ENCODE results near the gene AP1B1.

The AP1B1 gene

GRCh38 chr22:29312218-29313125 is 75.9 kb downstream of the AP1B1 start:
- TF ChIP-seq, protein P1, sequence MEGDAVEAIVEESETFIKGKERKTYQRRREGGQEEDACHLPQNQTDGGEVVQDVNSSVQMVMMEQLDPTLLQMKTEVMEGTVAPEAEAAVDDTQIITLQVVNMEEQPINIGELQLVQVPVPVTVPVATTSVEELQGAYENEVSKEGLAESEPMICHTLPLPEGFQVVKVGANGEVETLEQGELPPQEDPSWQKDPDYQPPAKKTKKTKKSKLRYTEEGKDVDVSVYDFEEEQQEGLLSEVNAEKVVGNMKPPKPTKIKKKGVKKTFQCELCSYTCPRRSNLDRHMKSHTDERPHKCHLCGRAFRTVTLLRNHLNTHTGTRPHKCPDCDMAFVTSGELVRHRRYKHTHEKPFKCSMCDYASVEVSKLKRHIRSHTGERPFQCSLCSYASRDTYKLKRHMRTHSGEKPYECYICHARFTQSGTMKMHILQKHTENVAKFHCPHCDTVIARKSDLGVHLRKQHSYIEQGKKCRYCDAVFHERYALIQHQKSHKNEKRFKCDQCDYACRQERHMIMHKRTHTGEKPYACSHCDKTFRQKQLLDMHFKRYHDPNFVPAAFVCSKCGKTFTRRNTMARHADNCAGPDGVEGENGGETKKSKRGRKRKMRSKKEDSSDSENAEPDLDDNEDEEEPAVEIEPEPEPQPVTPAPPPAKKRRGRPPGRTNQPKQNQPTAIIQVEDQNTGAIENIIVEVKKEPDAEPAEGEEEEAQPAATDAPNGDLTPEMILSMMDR (IDR thresholded peaks at IDR 0.05; ENCODE audit: control insufficient read depth, insufficient read depth, low read depth, low read length, missing control alignments): no peak
- no peak for DNase-seq (ENCODE audit: low read depth)

GRCh38 chr22:29311464-29312217 is 76.7 kb downstream of the AP1B1 start:
- DNase-seq (ENCODE audit: low read depth): no peak
- H3K4me3 ChIP-seq (ENCODE audit: control insufficient read depth, low read depth, low read length): no peak overlapping the region; the same call in 1 of the 2 replicates
- TF ChIP-seq, protein P1 (IDR thresholded peaks at IDR 0.05; ENCODE audit: control insufficient read depth, insufficient read depth, low read depth, low read length, missing control alignments): no peak

More at GRCh38 chr22:29312218-29313125, 75.9 kb downstream of the AP1B1 start:
- no peak overlapping the region for H3K4me3 ChIP-seq (ENCODE audit: control insufficient read depth, low read depth, low read length)

GRCh38 chr22:29310863-29311339 is 77.5 kb downstream of the AP1B1 start:
- TF ChIP-seq, protein P1 (IDR thresholded peaks at IDR 0.05; ENCODE audit: control insufficient read depth, insufficient read depth, low read depth, low read length, missing control alignments): no peak
- DNase-seq (ENCODE audit: low read depth): peak; percentile 89
- no peak overlapping the region; the same call in 1 of the 2 replicates for H3K4me3 ChIP-seq (ENCODE audit: control insufficient read depth, low read depth, low read length)

- H3K4me3 ChIP-seq (ENCODE audit: control insufficient read depth, low read depth, low read length): no peak overlapping the region
- DNase-seq (ENCODE audit: low read depth): no peak
- TF ChIP-seq, protein P1 (IDR thresholded peaks at IDR 0.05; ENCODE audit: control insufficient read depth, insufficient read depth, low read depth, low read length, missing control alignments): no peak
Observed at GRCh38 chr22:29310065-29310862, 78.1 kb downstream of the AP1B1 start.

DNA sequence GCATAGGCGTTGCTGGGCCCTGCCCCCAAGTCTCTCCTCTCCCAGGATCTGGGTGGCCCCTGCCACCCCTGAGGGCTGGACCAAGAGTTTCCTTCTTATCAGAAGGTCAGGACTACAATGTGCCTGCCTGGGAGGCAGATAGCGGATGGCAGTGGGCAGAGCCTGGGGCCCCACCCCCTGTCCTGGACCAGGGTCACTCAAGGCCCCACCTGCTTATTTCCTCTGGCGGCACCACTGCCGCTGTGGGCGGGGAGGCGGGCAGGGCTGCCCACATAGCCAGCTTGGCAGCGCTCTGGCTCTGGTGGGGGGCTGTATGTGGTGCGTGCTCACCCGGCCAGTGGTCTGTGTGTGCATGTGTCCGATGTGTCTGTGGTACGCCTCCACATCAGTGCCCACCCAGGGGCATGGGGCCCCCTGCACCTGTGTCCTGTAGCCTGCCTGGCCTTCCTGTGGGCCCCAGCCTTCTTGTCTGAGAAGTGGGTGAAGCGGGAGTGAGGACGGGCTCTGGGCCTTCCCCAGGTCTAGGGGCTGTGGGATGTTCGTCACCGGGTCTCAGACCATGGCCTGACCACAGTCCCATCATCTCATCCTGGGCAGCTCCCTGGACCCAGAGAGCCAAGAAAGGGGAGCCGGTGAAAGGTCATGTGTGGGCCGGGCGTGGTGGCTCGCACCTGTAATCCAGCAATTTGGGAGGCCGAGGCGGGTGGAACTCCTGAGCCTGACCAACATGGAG is 78.9 kb downstream of the AP1B1 start:
- no peak for DNase-seq (ENCODE audit: low read depth)
- TF ChIP-seq, protein P1 (IDR thresholded peaks at IDR 0.05; ENCODE audit: control insufficient read depth, insufficient read depth, low read depth, low read length, missing control alignments): no peak
- H3K4me3 ChIP-seq (ENCODE audit: control insufficient read depth, low read depth, low read length): peak overlapping the region; percentile 20; the same call in 1 of the 2 replicates

All from AG09309 (cell line).